Measurements from ENCODE around the gene RASD1. TPM values are rescaled to one million over a fixed set of nuclear protein-coding genes. Genes with fewer than 3 reads are reported as not detected.

RASD1 gene
- total RNA-seq, 1 experiment from 2014 or later = 5.7 TPM

GRCh38 chr17:17445925-17446665 is 50.1 kb downstream of the RASD1 start:
- Histone ChIP-seq H3K4ac (ENCODE audit: low read depth, low read length) (no peak overlapping the region), H2BK120ac (ENCODE audit: low read depth, low read length, poor library complexity, severe bottlenecking) (no peak overlapping the region), H3K56ac (ENCODE audit: insufficient read length, low read depth, low read length) (no peak overlapping the region), H2AK5ac (ENCODE audit: insufficient read length, low read length) (no peak overlapping the region), H4K5ac (ENCODE audit: insufficient read length, low read depth, low read length) (no peak overlapping the region), H3K79me1 (ENCODE audit: insufficient read depth, low read depth, low read length, poor library complexity, severe bottlenecking) (no peaks in the 10 kb centered on the region), H3K9me3 (ENCODE audit: control insufficient read depth, low read depth, low read length) (no peaks in the 10 kb centered on the region), H3K27ac (ENCODE audit: insufficient read length, low read depth, low read length) (no peak overlapping the region), H3K14ac (ENCODE audit: insufficient read depth, low read length) (no peak overlapping the region), H2BK20ac (ENCODE audit: low read depth, low read length, poor library complexity, severe bottlenecking) (no peak overlapping the region), H3K4me1 (ENCODE audit: insufficient read depth, low read length) (no peaks in the 10 kb centered on the region; the same call in 1 of the 2 replicates), H4K8ac (replicated peaks; ENCODE audit: insufficient read length, low read depth, low read length) (no peak overlapping the region), H2BK5ac (ENCODE audit: insufficient read length, low read length) (no peak overlapping the region), H4K20me1 (ENCODE audit: control insufficient read depth, insufficient read depth, insufficient read length) (no peaks in the 10 kb centered on the region), H4K91ac (ENCODE audit: insufficient read length, low read depth, low read length) (no peak overlapping the region), H3K18ac (ENCODE audit: insufficient read length, low read depth, low read length) (no peak overlapping the region), H3K27me3 (ENCODE audit: insufficient read depth, low read length) (no peaks in the 10 kb centered on the region), H3K23me2 (ENCODE audit: insufficient read length, low read depth, low read length, poor library complexity, severe bottlenecking) (no peaks in the 10 kb centered on the region), H2BK12ac (ENCODE audit: insufficient read length, low read depth, low read length) (no peak overlapping the region), H2AFZ (ENCODE audit: low read length) (no peak overlapping the region), H3K9ac (ENCODE audit: extremely low read depth, insufficient read length, low read length) (no peak overlapping the region), H3K4me2 (ENCODE audit: insufficient read depth, insufficient read length, low read length) (no peak overlapping the region), H3K23ac (ENCODE audit: insufficient read length, low read depth, low read length) (no peak overlapping the region), H2BK15ac (ENCODE audit: low read depth, low read length) (no peak overlapping the region), H3K79me2 (ENCODE audit: insufficient read depth, low read length) (no peaks in the 10 kb centered on the region), H3T11ph (ENCODE audit: low read length) (no peak overlapping the region)
- Mint-ChIP-seq H3K4me1 (peaks cover 21 to 22% of the 10 kb centered on the region in 2 experiments), H3K36me3 (ENCODE audit: insufficient read depth in 1 of 3, low read depth in 3 of 3) (peaks cover 0 to 4% (median 0%) of the 10 kb centered on the region in 3 experiments; a peak in 2 of 7 replicates), H3K27ac (no peak overlapping the region), H3K9me3 (peaks cover 5 to 8% of the 10 kb centered on the region in 2 experiments; a peak in 3 of 5 replicates), H3K4me3 (no peak overlapping the region), H3K27me3 (ENCODE audit: low read depth) (peaks cover 28% of the 10 kb centered on the region)
- TF ChIP-seq CTCF (conservative IDR thresholded peaks at IDR 0.05) = no peak
- no CpG with 5 or more reads among the region's 12 CpGs for WGBS (ENCODE audit: extremely low coverage, insufficient read length, low lambda C conversion rate)
- DNase-seq = no peak
